ENCODE results near the gene VKORC1. TPM values are rescaled to one million over a fixed set of nuclear protein-coding genes. Genes with fewer than 3 reads are reported as not detected.

The VKORC1 gene
- total RNA-seq, 2 experiments from 2014 or later = 67.3 to 72.3 TPM

GRCh38 chr16:31135535-31136286 lies 41.1 kb upstream of the VKORC1 start, which contains the start of gene PRSS8:
Gene PRSS8, minus strand, starts transcription at chr16:31135727. Its CDS starts 229 bp downstream, at chr16:31135498.
- H3K27me3 Mint-ChIP-seq = no peaks in the 10 kb centered on the region
- H3K36me3 Mint-ChIP-seq = peaks cover 3% of the 10 kb centered on the region
- no peak for DNase-seq
- no peak within 1 kb of the TSS for H3K4me3 Mint-ChIP-seq
- ChIA-PET CTCF (no interaction called here), POLR2A (interaction anchor here (1.2 to 2.1 kb wide), 2 partner anchors 18 to 45 kb away, joined by 3 to 4 read pairs; partner anchors contain the start of gene KAT8)
- H3K4me1 Mint-ChIP-seq (ENCODE audit: low read depth) = no peaks in the 10 kb centered on the region
- intact Hi-C loops (cut with micrococcal nuclease) = no loop called here
- H3K9me3 Mint-ChIP-seq = no peaks in the 10 kb centered on the region
- no peak within 1 kb of the TSS for H3K27ac Mint-ChIP-seq

- Mint-ChIP-seq H3K27ac (no peak overlapping the region), H3K36me3 (peaks cover 5% of the 10 kb centered on the region), H3K4me3 (no peak overlapping the region), H3K27me3 (no peaks in the 10 kb centered on the region), H3K9me3 (no peaks in the 10 kb centered on the region), H3K4me1 (ENCODE audit: low read depth) (no peaks in the 10 kb centered on the region)
- intact Hi-C loops (cut with micrococcal nuclease) = no loop called here
- POLR2A ChIA-PET = interaction anchor here (2.1 kb wide), 1 partner anchor 46 kb away, joined by 4 read pairs; no protein-coding TSS in a partner anchor
- CTCF ChIA-PET = no interaction called here
- no peak for DNase-seq
Measured at GRCh38 chr16:31134625-31135534, 40.3 kb upstream of the VKORC1 start.

- no peak for DNase-seq
- no peaks in the 10 kb centered on the region for H3K9me3 Mint-ChIP-seq
- CTCF ChIA-PET = no interaction called here
- POLR2A ChIA-PET = interaction anchor here (1.2 to 2.1 kb wide), 2 partner anchors 16 to 46 kb away, joined by 3 to 4 read pairs; no protein-coding TSS in a partner anchor
- intact Hi-C loops (cut with micrococcal nuclease) = no loop called here
- no peak overlapping the region for H3K4me3 Mint-ChIP-seq
- H3K27me3 Mint-ChIP-seq = no peaks in the 10 kb centered on the region
- no peaks in the 10 kb centered on the region for H3K4me1 Mint-ChIP-seq (ENCODE audit: low read depth)
- H3K27ac Mint-ChIP-seq = no peak overlapping the region
- H3K36me3 Mint-ChIP-seq = peaks cover 5% of the 10 kb centered on the region
Measured at GRCh38 chr16:31134091-31134571, 39.5 kb upstream of the VKORC1 start.

- POLR2A ChIA-PET = interaction anchor here (1.2 kb wide), 1 partner anchor 15 kb away, joined by 3 read pairs; no protein-coding TSS in a partner anchor
- Mint-ChIP-seq H3K9me3 (no peaks in the 10 kb centered on the region), H3K36me3 (peaks cover 10% of the 10 kb centered on the region), H3K4me1 (ENCODE audit: low read depth) (no peaks in the 10 kb centered on the region), H3K27ac (no peak overlapping the region), H3K27me3 (no peaks in the 10 kb centered on the region), H3K4me3 (no peak overlapping the region)
- intact Hi-C loops (cut with micrococcal nuclease) = no loop called here
- DNase-seq = no peak
- CTCF ChIA-PET = interaction anchor here (0.6 kb wide), 1 partner anchor 28 kb away, joined by 4 read pairs; no protein-coding TSS in a partner anchor
Measured at GRCh38 chr16:31133046-31133501, 38.5 kb upstream of the VKORC1 start.

- no peaks in the 10 kb centered on the region for H3K9me3 Mint-ChIP-seq
- no peaks in the 10 kb centered on the region for H3K4me1 Mint-ChIP-seq (ENCODE audit: low read depth)
- no peak overlapping the region for H3K4me3 Mint-ChIP-seq
- DNase-seq = no peak
- POLR2A ChIA-PET = no interaction called here
- no peak overlapping the region for H3K27ac Mint-ChIP-seq
- intact Hi-C loops (cut with micrococcal nuclease) = no loop called here
- H3K36me3 Mint-ChIP-seq = peaks cover 15% of the 10 kb centered on the region
- H3K27me3 Mint-ChIP-seq = no peaks in the 10 kb centered on the region
- CTCF ChIA-PET = no interaction called here
Measured at GRCh38 chr16:31132303-31132979, 37.8 kb upstream of the VKORC1 start.

- ChIA-PET POLR2A (no interaction called here), CTCF (no interaction called here)
- H3K36me3 Mint-ChIP-seq = peaks cover 15% of the 10 kb centered on the region
- H3K4me1 Mint-ChIP-seq (ENCODE audit: low read depth) = no peaks in the 10 kb centered on the region
- DNase-seq = no peak
- H3K27ac Mint-ChIP-seq = no peak overlapping the region
- intact Hi-C loops (cut with micrococcal nuclease) = no loop called here
- H3K4me3 Mint-ChIP-seq = no peak overlapping the region
- H3K9me3 Mint-ChIP-seq = no peaks in the 10 kb centered on the region
- H3K27me3 Mint-ChIP-seq = no peaks in the 10 kb centered on the region
Measured at GRCh38 chr16:31131841-31132271, 37.3 kb upstream of the VKORC1 start.

- Mint-ChIP-seq H3K4me1 (ENCODE audit: low read depth) (no peaks in the 10 kb centered on the region), H3K9me3 (no peaks in the 10 kb centered on the region)
- intact Hi-C loops (cut with micrococcal nuclease) = no loop called here
Measured at GRCh38 chr16:31131416-31131815, 36.8 kb upstream of the VKORC1 start.

GRCh38 chr16:31130899-31131298 lies 36.3 kb upstream of the VKORC1 start:
- Mint-ChIP-seq H3K9me3 (no peaks in the 10 kb centered on the region), H3K4me1 (ENCODE audit: low read depth) (no peaks in the 10 kb centered on the region), H3K27me3 (no peaks in the 10 kb centered on the region), H3K36me3 (peaks cover 21% of the 10 kb centered on the region), H3K4me3 (no peak overlapping the region), H3K27ac (no peak overlapping the region)
- no peak for DNase-seq
- ChIA-PET CTCF (no interaction called here), POLR2A (no interaction called here)
- intact Hi-C loops (cut with micrococcal nuclease) = no loop called here

More at GRCh38 chr16:31131416-31131815, 36.8 kb upstream of the VKORC1 start:
- H3K4me3 Mint-ChIP-seq = no peak overlapping the region
- ChIA-PET CTCF (no interaction called here), POLR2A (no interaction called here)
- DNase-seq = no peak
- H3K27ac Mint-ChIP-seq = no peak overlapping the region
- H3K36me3 Mint-ChIP-seq = peaks cover 16% of the 10 kb centered on the region
- H3K27me3 Mint-ChIP-seq = no peaks in the 10 kb centered on the region

GRCh38 chr16:31130336-31130891 lies 35.8 kb upstream of the VKORC1 start:
- ChIA-PET POLR2A (no interaction called here), CTCF (no interaction called here)
- Mint-ChIP-seq H3K4me3 (no peak overlapping the region), H3K4me1 (ENCODE audit: low read depth) (no peaks in the 10 kb centered on the region), H3K27me3 (no peaks in the 10 kb centered on the region), H3K36me3 (peaks cover 21% of the 10 kb centered on the region), H3K27ac (no peak overlapping the region), H3K9me3 (no peaks in the 10 kb centered on the region)
- DNase-seq = no peak
- intact Hi-C loops (cut with micrococcal nuclease) = no loop called here

GRCh38 chr16:31129568-31130335 lies 35.2 kb upstream of the VKORC1 start:
- Mint-ChIP-seq H3K9me3 (no peaks in the 10 kb centered on the region), H3K4me1 (ENCODE audit: low read depth) (no peaks in the 10 kb centered on the region), H3K27ac (no peak overlapping the region), H3K4me3 (no peak overlapping the region), H3K36me3 (peaks cover 21% of the 10 kb centered on the region), H3K27me3 (no peaks in the 10 kb centered on the region)
- no peak for DNase-seq
- ChIA-PET POLR2A (interaction anchor here (1.0 kb wide), 1 partner anchor 10 kb away, joined by 3 read pairs; no protein-coding TSS in a partner anchor), CTCF (no interaction called here)
- intact Hi-C loops (cut with micrococcal nuclease) = no loop called here
